Gastroesophageal sphincter (tissue), 3 donors: Measurements from ENCODE around the gene THSD7A.

Source experiments
- CTCF ChIP-seq, 4 experiments: fragments of 200-600 bp in 2 of 4; fragments of 450-650 bp in 2 of 4; sonication (generic) in 1 of 4; IDR thresholded peaks; one replicate each; pipeline ENCODE4 v1.5.1; 2017 to 2019; ENCODE audit warnings: antibody characterized with exemption in 4 of 4, mild to moderate bottlenecking in 2 of 4, moderate library complexity in 2 of 4
- POLR2A ChIP-seq, 2 donors: fragments of 450-650 bp; IDR thresholded peaks; one replicate each; pipeline ENCODE4 v1.6.1; 2017; ENCODE audit warnings: antibody characterized with exemption in 2 of 2, mild to moderate bottlenecking in 2 of 2, moderate library complexity in 1 of 2

- TF ChIP-seq CTCF (IDR thresholded peaks at IDR 0.05) = no peak
- TF ChIP-seq POLR2A (IDR thresholded peaks at IDR 0.05) = no peak
Measured at GRCh38 chr7:11533229-11533820, 298.7 kb downstream of the THSD7A start.
